Stomach smooth muscle (tissue), 2 donors: Measurements from ENCODE around the gene SPATA19.

Source experiments
- H3K27ac ChIP-seq: one replicate; pipeline ENCODE4 v1.7.0; 2013; ENCODE audit warnings: mild to moderate bottlenecking, low read length, inconsistent platforms
- H3K27me3 ChIP-seq, 2 donors: one replicate each; pipeline ENCODE4 v1.7.0; 2013; ENCODE audit warnings: low read length in 2 of 2; ENCODE audit not compliant: insufficient read depth in 2 of 2, control insufficient read depth in 1 of 2
- H3K36me3 ChIP-seq, 2 donors: one replicate each; pipeline ENCODE4 v1.7.0; 2013; ENCODE audit warnings: low read length in 2 of 2; ENCODE audit not compliant: control insufficient read depth in 2 of 2, insufficient read depth in 2 of 2
- H3K4me1 ChIP-seq: one replicate; pipeline ENCODE4 v1.7.0; 2013; ENCODE audit warnings: low read length; ENCODE audit not compliant: control insufficient read depth, insufficient read depth
- H3K4me3 ChIP-seq, 2 donors: one replicate each; pipeline ENCODE4 v1.7.0; 2013; ENCODE audit warnings: low read length in 2 of 2
- H3K9ac ChIP-seq, 2 donors: one replicate each; pipeline ENCODE4 v1.7.0; 2013; ENCODE audit warnings: low read length in 2 of 2, mild to moderate bottlenecking in 1 of 2
- H3K9me3 ChIP-seq, 2 donors: one replicate each; pipeline ENCODE4 v1.7.0; 2013; ENCODE audit warnings: low read length in 2 of 2; ENCODE audit not compliant: control insufficient read depth in 2 of 2
- donor health status: healthy.
- donor health status: Pancreatic carcinoma.

Gene SPATA19

DNA sequence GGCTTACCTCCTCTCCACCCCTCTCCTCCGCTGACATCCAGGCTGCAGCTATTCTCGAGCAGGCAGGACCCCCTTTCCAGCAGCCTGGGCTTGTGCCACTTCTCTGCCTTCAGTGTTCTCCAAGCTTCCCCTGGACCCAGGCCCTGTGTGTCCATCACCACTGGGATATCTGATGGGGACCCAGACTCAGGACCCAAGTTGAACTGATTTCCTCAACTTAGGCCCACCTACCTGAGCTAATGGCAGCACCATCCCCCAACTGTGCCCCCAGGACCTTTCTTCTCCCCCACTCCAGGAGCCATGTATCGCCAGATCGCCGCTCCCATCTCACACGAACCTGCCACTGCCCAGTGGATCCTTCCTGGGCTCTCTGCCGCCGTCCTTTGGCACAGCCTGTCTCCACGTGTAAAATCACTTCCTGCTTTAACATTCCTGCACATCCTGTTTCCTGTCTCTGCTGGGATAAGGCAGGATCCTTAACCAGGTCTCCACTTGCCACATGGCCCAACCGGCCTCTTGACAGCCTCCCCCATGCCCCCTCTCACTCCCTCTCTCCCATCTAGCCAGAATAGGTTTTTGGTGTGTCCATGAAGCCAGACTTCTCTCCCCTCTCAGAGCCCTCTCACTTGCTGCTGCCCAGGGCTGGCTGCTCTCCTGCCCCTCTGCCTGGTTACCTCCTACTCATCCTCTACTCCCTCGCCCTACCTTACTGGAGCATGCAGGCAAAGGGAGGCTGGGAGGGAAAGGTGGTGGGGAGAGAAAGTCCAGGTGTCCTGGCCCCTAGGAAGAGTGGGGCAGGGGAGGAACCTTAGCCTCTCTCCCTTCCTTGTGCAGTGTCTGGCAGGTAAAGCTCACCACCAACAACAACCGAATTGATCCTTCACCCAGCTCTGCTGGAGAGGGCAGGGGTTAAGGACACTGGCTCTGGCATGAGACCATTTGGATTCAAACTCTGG is 9.4 kb downstream of the SPATA19 start:
- H3K4me1 ChIP-seq: peaks cover 2% of the 10 kb centered on the region
- H3K9ac ChIP-seq: no peak overlapping the region
- peaks cover 8 to 9% of the 10 kb centered on the region in 2 donors for H3K27me3 ChIP-seq
- H3K36me3 ChIP-seq: no peaks in the 10 kb centered on the region
- H3K4me3 ChIP-seq: no peak overlapping the region
- no peak overlapping the region for H3K27ac ChIP-seq
- H3K9me3 ChIP-seq: peaks cover 3 to 7% of the 10 kb centered on the region in 2 donors

DNA sequence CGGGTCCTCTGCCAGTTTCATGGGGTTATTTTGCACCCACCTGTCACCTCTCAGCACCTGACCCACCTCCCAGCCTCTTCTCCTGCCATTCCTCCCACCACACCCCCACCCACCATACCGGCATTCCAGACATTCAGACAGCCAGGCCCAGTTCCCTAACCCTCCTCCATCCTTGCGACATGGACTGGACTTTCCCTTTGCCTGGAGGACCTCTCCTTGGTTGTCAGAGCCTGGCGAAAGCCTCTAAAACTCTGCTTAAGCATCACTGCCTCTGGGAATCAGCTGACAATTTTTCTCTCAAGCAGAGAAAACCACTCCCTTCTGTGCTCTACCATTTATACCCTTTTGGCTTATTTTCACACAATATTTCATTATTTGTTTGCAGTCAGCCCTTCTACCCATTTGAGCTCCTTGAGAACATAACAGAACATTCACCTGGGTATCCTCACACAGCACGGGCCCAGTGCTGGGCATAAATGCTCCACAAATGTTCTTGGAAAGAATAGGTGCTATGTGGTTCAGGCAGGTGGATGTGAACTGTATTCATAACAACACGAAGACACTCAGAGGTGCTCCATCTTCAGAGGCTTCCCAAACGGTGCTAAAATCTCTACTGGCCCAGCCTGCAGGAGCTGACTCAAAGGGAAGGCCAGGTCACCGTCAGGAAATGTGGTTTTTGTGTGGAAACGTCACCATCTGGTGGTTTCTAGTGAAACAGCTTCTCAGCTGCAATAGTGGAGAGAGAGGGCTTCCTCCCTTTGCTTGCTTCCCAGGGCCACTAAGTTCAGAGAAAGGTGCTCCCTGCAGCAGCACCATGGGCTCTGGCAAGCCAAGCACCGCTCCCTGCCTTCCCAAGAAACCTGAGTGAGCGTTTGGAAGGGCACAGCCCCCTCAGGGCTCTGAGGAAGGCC is 10.4 kb downstream of the SPATA19 start:
- Histone ChIP-seq H3K9me3 (peaks cover 3 to 7% of the 10 kb centered on the region in 2 donors), H3K36me3 (no peaks in the 10 kb centered on the region), H3K4me1 (peaks cover 2% of the 10 kb centered on the region), H3K9ac (no peak overlapping the region), H3K4me3 (no peak overlapping the region), H3K27me3 (peaks cover 8 to 11% of the 10 kb centered on the region in 2 donors), H3K27ac (no peak overlapping the region)

DNA sequence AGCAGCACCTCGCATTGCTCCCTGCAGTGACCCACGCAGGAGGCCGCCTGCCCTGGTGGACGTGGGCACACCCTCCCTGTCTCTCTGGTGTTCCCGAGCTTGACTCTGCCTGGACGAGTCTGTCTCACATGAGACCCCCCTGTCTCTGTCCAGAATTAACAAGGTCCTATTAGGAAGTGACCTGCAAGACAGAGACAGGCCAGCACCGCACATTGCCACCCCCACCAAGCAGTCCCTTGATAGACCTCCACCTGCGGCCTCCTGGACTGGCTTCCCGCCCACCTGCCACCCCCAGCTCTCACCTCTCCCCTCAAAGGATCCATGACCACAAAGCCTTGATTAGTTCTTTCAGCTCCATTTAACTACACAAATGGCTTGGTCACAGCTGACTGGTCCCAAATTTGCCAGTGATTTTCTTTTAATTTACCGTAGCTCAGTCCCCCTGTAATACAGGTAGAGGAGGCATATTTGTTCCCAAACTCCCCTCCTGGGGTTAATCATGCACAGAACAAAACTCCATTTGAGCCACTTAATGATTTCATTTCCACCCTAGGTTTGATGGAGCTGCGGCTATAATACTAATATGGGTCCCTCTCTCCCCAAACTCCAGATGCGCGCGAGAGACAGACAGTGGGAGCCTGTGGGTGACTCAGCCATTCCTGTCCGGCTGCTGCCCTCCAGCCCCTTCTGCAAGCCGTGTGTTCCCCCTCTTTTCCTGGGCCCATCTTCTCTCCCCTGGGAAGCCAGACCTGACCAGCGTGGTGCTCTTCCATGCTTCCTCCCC is 11.2 kb downstream of the SPATA19 start:
- H3K27me3 ChIP-seq: peaks cover 8 to 11% of the 10 kb centered on the region in 2 donors
- H3K4me3 ChIP-seq: no peak overlapping the region
- H3K9me3 ChIP-seq: peaks cover 3 to 7% of the 10 kb centered on the region in 2 donors
- H3K27ac ChIP-seq: no peak overlapping the region
- H3K4me1 ChIP-seq: peaks cover 2% of the 10 kb centered on the region
- H3K36me3 ChIP-seq: no peaks in the 10 kb centered on the region
- no peak overlapping the region for H3K9ac ChIP-seq

DNA sequence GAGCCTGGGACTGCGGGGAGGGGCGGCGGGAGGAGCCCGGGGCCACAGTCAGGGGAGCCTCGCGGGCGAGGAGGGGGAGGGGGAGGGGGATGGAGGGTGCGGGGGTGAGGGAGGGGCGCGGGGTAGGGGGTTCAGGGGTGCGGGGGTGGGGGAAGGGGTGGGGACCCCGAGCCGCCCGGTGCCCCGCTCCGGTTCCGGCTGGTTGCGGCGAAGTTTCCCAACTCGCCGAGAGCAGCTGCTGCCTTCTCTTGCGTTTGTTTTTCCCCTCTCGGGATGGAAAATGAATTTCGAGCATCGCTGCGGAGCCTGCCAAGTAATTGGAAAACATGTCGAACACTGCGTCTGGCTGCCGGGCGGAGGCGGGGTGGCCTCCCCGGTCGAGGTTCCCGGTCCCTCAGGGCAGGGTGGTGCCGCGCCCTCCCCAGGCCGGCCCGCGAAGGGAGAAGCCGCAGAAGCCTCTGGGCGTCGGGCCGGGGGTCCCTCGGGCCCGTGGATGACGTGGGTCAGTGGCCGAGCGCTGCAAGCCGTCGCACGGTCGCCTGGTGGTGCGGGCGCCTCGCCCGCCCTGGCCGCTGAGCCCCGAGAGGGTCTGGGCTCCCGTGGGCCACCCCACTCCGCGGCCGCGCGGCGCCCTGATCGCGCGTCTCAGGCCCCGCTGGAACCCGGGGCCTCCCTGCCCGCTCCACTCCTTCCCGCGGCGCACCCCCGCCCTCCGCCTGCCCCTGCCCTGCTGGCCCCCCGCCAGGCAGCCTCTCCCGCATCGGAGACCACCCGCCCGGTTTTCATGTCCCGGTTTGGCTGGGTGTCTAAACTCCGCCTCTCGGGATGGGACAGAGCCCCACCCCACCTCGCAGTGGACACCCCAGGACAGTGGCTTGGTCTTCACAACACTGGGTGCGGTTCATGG is 12.1 kb downstream of the SPATA19 start:
- H3K4me3 ChIP-seq: no peak overlapping the region
- H3K36me3 ChIP-seq: no peaks in the 10 kb centered on the region
- peaks cover 3 to 7% of the 10 kb centered on the region in 2 donors for H3K9me3 ChIP-seq
- H3K27ac ChIP-seq: no peak overlapping the region
- no peak overlapping the region for H3K9ac ChIP-seq
- H3K4me1 ChIP-seq: peaks cover 2% of the 10 kb centered on the region
- H3K27me3 ChIP-seq: peaks cover 8 to 12% of the 10 kb centered on the region in 2 donors

DNA sequence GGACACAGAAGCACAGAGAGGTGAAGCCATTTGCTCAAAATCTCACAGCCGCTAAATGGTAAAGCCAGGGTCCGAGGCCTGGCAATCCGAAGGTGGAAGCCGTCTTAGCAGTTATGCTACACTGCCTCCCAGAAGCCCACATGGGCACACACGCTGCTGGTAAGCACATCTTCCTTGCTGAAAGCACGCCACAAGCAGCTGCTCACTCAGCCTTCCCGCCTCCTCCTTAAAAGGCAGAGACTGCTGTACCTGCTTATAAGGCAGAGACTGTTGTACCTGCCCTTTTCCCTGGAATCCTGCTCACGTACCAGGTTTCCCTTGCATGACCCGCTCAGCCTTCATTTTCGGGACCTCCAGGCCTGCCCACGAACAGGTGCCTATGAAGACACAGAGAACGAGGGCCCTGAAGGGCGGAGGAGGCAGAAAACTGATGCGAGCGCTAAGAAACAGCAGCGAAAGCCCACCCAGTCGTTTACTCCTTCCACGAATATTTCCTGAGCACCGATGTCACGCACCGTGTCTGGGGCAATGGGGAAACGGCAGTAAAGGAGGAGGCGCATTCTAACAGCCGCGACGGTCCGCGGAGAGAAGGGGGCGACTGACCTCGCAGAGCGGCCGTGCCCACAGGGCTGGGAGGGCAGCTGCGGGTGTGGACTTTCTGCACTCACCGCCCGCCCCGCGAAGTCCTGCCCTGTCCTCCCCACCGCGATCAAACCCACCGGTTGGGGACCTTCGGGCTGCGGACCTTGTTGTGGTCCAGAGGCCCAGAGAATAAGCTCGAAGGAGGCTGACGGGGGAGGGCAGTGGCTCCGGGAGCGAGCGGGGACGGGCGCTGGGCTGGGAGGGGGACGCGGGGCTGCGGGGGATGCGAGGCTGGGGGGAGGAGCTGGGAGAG is 13.0 kb downstream of the SPATA19 start:
- Histone ChIP-seq H3K4me3 (no peak overlapping the region), H3K36me3 (no peaks in the 10 kb centered on the region), H3K27me3 (peaks cover 8 to 14% of the 10 kb centered on the region in 2 donors), H3K4me1 (peaks cover 2% of the 10 kb centered on the region), H3K9me3 (peaks cover under 1% of the 10 kb centered on the region in 2 donors), H3K27ac (no peak overlapping the region), H3K9ac (no peak overlapping the region)

DNA sequence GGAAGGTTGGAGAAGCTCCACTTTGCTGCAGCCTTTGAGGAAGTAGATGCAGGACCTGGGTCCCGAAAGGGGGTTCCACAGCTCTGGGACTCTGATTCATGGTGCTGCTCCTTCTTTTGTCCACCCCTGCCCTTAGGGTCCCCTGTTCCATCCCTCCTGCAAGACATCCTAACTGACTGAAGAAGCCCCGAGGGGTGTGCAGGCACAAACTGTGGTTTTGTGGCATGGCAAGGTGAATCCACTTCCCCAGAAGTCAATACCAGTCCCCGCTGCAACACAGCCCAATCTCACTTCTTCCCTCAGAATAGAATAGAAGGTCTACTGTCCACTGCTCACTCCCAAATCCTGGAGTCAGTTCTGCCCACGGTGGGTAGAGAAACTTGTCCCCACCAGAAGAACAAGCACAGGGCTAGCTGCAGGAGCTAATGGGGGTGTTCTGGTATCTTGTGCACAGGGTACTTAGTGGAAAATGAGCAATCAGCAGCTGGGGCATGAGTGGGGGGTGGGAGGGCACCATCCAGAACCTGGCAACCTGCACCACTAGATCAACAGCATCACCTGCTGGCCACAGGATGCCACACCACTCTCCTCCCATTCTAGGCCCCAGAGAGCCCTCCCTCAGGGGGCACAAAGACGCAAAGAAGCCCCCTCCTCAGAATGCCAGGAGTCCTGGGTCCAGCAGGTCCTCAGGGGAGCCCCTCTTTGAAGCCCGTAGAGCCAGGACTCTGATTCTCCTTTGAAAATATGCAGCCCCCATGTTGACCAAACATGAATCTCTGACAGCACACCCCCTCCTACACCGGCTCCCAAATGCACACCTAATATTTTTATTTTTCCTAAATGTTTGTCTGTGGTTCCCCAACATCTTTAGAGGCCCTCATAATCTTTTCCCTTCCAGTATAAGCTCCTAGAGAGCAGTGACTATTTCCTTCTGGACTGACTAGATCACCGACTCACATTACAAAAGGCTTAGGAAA is 14.1 kb downstream of the SPATA19 start:
- H3K27ac ChIP-seq: no peak overlapping the region
- H3K36me3 ChIP-seq: no peaks in the 10 kb centered on the region
- H3K9me3 ChIP-seq: no peaks in the 10 kb centered on the region
- peaks cover 2% of the 10 kb centered on the region for H3K4me1 ChIP-seq
- no peak overlapping the region for H3K9ac ChIP-seq
- H3K4me3 ChIP-seq: no peak overlapping the region
- H3K27me3 ChIP-seq: peaks cover 6 to 12% of the 10 kb centered on the region in 2 donors

DNA sequence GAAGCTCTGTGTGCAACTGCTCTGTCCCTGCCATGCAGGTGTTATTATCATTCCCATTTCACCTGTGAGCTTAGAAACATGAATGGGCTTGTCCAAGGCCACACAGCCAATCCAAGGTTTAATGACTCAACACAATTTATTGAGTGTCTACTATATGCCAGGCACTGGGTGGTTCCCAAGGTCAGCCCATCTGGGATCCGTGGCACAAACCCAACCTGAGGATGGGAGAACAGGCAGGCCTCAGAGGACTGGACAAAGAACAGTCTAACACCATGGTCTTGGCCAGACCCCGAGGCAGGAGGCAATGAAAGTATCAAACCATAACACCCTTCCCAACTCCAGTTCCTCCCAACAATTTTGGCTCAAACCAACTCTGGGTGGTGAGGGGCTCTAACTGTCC is 15.7 kb downstream of the SPATA19 start:
- Histone ChIP-seq H3K27me3 (peaks cover 0 to 12% of the 10 kb centered on the region in 2 donors), H3K9me3 (no peaks in the 10 kb centered on the region), H3K9ac (no peak overlapping the region), H3K4me1 (no peaks in the 10 kb centered on the region), H3K27ac (no peak overlapping the region), H3K4me3 (no peak overlapping the region), H3K36me3 (no peaks in the 10 kb centered on the region)

DNA sequence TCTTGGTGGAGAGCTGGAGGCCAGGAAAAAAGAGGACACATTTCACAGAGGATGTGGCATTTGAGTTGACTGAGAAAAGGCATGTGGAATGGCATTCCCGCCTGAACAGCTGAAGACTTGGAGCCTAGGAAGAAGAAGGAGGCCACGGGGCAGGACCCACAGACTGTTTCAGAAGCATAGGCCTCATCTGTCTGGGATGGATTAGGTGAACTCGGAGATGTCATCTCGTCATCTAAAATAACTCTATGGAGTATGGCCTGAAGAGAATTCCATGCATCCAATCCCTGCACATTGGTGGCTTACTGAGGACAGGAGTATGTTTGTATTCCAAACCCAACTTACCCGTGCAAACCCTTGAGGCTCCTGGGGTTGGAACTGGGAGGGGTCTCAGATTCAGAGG is 16.4 kb downstream of the SPATA19 start:
- Histone ChIP-seq H3K27me3 (peaks cover 0 to 12% of the 10 kb centered on the region in 2 donors), H3K36me3 (no peaks in the 10 kb centered on the region), H3K4me3 (no peak overlapping the region), H3K4me1 (no peaks in the 10 kb centered on the region), H3K9ac (no peak overlapping the region), H3K9me3 (no peaks in the 10 kb centered on the region), H3K27ac (no peak overlapping the region)
